ENCODE results near the gene ADCY7.
A peak's percentile ranks its signal among the peaks of the same experiment; 100 is the strongest.

Gene ADCY7

DNA sequence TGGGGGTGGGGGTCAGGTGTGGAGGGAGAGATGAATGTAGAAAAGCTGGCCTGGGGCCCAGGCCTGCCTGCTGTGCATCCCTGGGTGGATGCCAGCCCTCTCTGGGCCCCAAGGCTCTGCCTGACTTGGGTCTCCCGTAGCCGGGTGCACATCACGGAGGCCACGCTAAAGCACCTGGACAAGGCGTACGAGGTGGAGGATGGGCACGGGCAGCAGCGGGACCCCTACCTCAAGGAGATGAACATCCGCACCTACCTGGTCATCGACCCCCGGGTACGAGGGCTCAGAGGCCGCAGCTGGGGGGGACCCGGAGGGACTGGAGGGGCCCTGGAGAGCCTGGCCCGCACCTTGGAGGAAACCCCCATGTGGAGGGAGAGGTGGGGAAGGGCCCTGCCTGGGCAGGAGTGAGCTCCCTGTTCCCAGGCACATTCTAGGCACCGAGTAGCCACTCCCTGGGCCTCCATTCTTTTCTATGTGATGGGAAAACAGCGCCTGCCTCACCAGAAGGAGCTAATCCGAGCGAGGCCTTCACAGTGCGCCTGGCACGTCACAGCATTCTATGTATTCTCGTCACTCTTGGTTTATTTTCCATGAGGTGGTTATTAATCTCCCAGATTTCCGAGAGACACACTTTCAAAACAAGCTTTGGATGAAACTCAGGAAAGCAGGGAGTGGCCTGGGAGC, 34.7 kb downstream of the ADCY7 start:
- no peak for DNase-seq

DNA sequence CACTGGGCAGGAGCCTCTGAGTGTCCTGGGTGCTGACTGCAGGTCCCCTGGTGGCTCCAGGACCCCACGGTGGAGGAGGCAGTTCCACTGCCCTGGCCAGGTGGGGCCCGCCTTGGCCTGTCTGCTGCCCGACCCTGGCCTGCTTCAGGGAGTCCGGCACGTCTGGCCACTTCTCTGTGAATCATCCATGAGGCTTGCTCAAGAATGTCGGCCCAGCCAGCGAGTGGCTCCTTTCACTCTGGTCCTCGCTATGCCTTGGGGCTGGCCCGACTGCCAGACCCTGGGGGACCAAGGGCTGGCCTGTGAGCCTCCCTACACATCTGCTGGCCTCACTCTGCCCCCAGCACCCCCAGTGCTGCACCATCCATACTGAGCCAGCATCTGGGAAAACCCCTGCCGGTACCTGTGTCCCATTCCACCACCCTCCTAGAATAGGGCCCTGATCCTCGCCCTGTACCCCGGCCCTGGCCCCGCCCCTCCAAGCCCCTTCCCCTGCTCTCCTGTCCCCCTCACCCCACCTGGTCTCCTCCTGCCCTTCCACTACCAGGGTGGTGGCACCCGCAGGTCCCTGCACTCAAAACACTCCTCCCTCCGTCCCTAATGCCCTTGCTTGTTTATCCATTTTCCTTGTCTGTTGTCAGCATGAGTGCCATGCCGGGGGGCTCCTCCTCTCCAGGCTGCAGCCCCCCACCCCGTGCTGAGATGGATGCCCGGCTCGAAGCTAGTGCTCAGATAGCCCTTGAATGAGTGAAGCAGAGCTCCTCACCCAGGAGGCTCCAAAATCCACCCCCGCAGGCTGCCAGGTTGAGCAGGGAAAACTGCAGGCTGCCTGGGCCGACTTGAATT, 35.5 kb downstream of the ADCY7 start:
- DNase-seq: no peak

DNA sequence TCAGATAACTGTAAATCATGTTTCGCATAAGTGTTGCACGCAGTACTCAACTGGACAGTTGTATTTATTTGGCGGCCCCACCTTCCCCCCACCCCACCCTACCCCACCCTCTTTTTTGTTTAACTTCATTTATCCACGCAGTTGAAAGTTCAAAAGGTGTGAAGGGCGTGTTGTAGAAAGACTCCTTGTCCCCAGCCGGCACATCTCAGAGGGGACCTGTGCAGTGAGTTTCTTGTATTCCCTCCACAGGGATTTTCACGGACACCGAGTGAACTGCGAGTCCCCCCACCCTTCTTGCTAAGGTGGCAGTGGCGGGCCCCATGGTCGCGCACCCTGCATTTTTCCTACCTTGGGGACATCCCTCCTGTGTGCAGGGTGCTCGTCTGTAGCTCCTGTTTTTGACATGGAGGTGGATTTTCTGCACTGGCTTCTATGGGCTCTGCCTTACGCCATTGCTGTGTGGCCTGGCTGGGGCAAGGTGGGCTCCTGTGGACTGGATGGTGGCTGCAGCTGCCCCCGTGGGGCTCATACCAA, 36.2 kb downstream of the ADCY7 start:
- peak in 1 of 3 experiments; percentile 33 for DNase-seq

DNA sequence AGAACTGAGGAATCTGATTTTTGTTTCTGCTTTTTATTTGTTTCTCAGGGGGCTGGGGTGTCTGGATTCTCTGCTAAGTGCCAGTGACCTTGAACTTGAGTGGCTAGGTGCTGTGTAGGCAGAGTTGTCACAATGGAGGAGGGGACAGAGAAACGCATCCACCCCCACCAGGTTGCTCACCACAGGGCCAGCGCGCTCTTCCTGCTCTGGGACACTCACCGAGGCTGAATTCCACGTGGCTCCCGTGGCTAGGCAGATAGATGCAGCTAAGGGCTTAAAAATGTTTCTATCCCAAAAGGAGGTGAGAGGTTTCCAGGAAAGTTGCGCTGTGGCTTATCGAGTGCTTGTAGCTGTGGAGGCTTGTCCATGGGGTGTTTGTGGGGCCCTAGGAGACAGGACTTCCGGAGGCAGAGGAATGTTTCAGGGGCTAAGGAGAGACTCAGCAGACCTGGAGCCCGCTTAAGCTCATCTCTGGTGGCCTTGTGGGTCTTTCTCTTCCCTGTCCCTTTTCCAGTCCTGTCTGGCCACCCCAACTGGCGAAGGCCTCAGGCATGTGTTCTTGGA, 36.8 kb downstream of the ADCY7 start:
- DNase-seq: no peak

DNA sequence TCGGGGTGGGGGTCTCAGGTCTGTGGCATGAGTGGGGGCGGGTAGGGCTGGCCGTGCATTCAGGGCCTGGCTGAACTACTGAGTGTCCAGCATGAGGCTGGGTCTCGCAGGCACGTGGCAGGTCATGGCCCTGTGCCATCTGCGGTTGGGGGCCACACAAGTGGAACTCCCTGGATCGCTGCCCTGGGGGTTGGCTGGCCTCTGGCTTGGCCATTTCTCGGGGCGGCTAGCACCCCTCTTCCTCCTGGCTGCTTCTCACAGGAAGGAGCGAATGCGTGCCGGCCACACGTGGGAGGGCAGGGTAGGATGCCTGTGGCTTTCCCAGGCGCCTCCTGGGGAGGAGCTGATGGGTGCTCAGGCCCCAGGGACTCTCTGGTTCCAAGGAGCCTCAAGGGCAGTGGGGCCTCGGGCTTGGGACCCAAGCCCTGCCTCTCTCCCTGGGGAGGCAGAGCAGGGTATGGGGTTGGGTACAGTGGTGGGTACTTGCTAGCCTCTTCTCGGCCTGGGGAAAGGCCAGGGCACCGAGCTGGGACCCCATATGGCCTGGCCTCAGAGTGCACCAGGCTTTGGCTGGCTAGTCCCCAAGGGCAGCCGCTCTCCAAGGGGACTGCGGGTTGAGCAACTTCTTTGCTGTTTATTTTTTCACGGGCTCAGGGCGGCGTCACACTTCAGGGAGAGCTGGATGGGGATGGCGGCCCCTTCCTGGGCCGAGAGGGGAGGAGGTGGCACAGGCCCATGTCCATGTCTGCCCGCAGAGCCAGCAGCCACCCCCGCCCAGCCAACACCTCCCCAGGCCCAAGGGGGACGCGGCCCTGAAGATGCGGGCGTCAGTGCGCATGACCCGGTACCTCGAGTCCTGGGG, 37.5 kb downstream of the ADCY7 start:
- no peak for DNase-seq

DNA sequence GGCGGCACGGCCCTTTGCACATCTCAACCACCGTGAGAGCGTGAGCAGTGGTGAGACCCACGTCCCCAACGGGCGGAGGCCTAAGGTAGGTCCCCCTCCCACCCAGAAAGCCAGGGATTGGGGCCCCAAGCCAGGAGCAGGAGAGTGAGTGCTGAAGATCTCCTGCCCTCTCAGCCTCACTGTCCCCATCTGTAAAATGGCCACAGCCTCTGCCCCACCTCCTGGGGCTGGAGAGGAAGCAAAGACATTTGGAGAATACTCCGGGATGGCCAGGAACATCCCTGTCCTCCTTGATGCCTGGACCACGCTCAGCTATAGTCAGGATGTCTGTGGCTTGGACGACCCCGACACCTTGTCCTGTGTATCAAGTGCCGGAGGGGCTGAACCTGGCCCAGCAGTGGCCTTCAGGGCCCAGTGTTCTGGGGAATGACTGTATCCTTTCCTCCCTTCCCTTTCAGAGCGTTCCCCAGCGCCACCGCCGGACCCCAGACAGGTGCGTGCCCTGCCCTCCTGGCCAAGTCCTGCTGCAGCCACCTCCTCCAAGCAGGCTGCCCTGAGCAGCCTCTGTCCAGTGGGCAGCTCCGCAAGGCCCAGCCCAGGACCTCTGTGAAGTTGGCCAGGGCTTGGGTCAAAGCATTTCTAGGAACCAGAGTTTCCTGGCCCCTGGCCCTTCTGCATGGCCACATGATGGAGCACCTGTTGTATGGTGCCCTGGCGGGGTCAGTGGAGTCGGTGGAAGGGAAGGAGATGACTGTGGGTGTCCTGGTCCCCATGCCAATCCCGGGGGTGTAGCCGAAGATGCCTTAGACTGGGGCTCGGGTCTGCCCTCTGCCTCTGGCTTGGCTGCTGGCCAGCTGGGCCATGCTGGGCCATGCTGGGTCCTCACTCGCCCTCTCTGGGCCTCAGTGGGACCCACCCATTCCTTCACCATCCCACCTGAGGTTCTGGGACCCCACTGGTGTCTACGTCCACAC, 38.4 kb downstream of the ADCY7 start:
- no peak for DNase-seq

DNA sequence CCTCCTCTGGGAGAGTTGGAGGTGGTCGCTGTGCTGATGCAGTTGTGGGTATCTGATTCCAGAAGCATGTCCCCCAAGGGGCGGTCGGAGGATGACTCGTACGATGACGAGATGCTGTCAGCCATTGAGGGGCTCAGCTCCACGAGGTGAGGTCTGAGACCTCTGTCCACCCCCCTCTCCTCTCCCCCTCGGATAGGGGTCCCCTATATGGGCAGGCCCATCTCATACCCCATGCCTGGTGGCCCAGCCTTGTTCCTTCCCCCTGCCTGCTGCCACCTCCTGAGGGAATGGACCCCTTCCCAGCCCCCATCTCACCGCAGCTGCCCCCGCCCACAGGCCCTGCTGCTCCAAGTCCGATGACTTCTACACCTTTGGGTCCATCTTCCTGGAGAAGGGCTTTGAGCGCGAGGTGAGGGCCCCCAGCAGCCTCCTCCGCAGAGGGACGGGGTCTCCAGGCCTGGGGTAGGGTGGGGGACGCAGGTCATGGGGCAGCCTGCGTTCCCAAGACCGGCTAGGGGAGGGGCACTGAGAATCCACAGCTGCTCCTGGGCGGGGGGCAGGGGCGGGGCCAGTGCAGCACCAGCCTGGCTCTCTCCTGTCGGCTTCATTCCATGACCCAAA, 39.2 kb downstream of the ADCY7 start:
- DNase-seq: no peak

DNA sequence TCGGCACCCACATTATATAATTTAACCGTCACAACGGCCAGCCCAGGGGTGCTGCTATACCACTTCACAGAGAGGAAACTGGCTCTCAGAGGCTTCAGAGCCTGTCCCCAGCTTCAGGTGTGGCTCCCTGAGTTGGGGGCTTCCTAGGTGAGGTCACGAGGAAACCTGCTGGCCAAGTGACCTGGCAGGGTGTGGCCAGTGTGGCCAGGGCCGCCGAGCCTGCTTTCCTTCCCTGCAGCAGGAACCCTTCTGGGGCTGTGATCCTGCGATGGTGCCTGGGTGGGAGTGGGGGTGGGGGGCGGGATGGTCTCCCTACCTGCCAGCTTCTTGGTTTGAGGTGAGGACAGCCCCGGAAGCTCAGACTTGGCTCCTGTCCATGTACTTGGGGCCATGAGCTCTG, 39.9 kb downstream of the ADCY7 start:
- no peak for DNase-seq

DNA sequence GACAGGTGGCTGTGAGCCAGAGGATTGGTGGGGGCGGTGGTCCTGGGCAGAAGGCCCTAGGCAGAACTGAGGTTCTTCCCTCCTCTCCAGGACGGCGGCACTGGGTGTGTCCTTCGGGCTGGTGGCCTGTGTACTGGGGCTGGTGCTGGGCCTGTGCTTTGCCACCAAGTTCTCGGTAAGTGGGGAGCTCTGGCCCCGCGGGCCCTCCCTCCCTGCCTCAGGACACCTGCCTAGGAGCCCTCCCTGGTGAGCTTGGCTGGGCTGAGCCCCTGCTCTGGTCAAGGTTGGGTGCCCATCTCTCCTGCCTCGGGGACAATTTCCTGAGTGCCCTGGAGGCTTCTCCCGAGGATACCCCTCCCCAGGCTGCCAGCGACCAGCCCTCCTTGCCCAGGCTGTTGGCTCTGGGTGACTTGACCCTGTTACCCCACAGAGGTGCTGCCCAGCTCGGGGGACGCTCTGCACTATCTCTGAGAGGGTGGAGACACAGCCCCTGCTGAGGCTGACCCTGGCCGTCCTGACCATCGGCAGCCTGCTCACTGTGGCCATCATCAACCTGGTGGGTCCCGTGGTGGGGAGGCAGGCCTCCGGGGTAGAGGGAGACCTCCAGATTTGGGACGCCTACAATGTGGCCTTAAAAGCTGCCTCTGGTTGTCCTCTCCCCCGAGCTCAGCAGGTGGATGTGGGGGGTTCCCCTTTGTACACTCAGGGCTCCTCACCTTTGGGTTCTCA, 42.0 kb downstream of the ADCY7 start:
- no peak for DNase-seq

DNA sequence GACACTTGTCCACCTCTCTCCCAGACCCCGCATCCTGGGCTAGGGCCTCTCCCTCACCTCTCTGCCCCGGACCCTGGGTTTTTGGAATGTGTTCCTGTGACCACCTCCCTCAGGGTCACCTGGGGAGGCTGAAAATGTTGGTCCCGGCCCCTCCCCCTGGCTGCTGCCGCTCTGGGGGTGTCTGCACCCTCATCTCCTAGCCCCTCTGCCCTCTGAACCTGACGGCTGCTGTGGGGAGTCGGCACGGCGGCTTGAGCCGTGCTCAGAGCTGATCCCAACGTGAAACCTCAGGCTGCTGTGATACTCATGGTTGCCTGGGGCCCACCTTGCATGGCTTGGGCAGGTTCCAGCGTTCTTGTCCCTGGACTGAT, 42.8 kb downstream of the ADCY7 start:
- DNase-seq: no peak

DNA sequence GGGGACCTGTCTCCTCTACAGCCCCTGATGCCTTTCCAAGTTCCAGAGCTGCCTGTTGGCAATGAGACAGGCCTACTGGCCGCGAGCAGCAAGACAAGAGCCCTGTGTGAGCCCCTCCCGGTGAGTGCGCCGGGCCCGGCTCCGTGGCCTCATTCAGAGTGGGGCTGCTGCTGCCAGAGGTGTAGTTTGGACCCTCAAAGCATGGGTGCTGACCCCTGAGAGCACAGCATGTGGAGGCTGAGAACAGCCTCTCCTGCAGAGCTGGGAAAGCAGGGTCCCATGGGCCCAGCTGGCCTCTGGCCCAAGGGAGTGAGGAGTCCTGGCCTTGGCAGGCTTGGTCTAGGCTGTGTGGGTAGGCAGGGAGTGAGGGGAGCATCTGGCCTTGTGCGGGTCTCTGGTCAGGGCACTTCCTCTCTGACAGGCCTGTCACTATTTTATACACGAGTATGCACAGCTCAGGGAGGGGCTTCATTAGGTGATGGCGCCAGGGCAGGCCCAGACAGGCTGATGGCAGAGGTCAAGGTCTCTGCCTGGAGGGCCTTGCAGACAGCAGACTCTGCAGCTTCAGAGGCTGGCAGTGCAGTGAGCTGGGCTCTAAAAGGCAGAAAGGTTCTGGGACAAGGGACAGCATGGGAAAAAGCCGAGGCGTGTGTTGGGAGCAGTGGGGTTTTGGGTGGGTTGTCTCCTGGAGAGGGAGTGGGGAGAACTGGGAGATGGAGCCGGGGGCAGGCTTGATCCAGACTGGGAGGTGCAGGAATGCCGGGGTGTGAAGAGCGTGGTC, 43.4 kb downstream of the ADCY7 start:
- DNase-seq: peak in 1 of 3 experiments; percentile 37

DNA sequence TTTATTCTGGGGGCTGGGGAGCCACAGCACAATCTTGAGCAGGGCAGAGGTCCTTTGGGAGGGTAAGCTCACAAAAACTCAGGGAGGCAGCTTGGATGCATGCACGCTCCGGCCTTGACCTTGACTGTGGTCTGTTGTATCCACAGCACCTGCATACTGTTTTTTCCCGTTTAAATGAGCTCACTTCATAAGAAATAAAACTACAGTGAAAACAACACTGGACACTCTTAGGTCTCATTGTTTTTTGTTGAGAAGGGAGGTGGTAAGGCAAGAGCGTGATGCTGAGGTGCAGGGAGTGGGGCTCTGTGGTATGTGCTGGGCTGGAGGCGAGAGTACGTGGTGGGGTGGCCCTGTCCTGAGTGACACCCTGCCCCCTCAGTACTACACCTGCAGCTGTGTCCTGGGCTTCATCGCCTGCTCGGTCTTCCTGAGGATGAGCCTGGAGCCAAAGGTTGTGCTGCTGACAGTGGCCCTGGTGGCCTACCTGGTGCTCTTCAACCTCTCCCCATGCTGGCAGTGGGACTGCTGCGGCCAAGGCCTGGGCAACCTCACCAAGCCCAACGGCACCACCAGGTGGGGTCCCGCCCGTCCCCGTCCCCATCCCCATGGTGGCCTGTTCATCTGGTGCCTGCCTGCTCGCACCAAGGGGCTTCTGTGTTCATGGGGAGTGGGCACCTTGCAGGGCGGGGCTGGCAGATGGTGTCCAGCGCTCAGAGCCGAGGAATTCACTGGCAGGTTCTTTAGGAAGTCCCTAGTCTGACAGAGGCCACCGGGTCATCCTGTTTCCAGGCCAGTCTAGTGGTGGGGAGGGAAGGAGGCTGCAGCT, 44.2 kb downstream of the ADCY7 start:
- no peak for DNase-seq

DNA sequence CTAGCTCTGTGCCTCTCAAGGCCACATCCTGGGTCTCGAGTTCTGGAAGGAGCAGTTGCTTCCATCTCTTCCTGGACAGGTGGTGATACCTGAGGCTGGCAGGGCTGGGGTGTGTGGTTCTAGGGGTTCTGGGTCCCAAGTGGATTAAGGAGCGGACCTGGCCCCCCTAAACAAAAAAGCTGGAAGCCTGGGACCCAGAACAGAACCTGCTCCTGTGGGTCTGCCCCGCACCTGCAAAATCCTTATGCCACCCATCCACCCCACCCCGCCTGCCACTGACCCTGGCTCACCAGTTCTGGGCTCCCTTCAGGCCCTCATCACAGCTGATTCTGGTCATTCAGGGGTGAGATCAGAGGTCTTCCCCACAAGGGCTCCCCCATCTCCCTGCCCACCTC, 44.8 kb downstream of the ADCY7 start:
- no peak for DNase-seq

DNA sequence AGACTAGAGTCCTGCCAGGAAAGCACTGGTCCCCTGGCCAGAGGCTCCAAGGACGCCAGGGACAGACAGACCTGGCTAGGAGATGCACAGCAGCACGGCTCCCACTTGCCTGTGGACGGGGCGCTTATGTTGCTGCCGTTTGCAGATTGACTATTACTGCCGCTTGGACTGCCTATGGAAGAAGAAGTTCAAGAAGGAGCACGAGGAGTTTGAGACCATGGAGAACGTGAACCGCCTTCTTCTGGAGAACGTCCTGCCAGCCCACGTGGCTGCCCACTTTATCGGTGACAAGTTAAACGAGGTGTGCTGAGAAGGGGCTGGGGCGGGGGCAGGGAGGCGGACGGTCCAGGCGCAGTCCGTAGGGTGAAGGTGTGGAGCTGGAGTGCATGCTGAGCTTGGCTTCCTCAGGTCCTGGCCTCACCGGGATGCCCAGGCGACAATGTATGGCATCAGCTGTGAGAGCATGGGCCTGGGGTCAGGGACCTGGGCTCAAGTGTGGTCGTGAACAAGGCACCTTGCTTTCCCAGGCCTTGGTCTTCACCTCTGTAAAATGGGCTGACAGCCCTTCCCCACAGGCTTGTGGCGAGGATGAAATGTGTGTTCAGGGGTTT, 45.6 kb downstream of the ADCY7 start:
- no peak for DNase-seq

DNA sequence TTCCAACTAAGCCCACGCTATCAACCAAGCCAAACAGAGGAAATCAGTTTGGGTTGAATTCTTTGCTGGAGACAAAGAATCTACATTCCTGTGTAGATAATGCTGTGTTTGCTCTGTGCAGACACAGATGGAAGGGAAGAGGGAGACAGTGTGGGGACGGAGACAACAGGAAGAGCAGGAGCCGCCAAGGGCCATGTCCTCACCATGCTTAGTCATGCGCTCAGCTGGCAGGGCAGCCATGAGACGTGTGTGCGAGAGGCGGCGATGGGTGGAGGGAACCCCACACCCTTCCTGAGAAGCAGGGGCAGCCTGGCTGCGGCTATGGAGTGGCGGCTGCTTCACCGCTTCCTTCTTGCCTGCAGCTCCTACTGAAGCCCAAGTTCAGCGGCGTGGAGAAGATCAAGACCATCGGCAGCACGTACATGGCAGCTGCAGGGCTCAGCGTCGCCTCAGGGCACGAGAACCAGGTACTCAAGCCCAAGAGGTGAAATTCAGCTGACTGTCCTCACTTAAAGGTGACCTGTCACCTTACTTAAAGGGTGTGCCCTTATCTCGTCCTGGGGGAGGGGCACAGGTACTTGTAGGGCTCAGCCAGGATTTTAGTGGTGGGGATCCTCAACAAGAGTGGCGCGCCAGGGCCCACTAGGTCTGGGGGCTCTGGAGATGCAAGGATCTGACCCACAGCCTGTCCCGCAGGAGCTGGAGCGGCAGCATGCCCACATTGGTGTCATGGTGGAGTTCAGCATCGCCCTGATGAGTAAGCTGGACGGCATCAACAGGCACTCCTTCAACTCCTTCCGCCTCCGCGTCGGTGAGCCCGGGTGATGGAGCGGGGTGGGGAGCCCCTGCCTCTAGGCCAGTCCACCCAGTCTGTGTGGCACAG, 47.5 kb downstream of the ADCY7 start:
- no peak for DNase-seq

DNA sequence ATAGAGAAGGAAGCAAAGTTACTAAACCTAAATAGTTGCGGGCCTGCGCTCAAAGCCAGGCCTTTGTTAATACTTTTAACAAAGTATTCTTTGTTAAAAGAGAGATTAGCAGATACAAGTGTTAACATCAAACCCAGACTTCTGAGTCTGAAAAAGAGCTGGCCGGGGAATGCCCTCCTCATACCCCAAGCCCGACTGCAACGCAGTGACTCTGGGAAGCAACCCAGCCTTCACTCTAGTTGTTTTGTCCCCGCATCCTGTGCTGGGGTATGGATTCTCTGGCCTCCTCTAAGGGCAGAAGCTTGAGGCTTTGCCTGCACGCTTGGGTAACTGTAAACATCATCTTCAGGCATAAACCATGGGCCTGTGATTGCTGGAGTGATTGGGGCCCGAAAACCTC, 48.3 kb downstream of the ADCY7 start:
- DNase-seq: no peak

DNA sequence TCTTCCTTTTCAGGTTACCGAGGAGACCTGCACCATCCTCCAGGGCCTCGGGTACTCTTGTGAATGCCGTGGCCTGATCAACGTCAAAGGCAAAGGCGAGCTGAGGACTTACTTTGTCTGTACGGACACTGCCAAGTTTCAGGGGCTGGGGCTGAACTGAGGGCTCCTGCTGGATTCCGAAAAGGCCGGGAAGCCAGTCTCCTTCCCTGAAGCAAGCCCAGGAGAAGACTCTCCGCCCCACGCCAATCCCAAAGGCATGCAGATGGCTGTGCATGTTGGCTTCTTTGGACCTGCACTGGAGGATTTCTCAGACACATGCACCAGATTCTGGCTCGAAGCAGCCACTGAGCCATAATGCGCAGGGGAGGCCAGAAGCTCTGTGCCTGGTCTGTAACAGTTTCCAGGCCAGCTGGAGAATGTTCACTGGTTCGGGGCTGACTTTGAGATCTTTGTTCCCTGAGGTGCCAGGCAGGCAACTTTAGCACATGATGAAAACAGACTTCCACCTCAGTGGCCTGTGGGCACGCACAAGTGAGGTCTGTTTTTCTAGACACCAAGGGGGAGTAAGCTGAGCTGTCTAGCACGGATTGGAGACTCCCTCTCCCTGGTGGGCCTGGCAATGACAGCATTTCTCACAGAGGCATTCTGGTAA, 49.1 kb downstream of the ADCY7 start:
- DNase-seq: no peak

All from NCI-H1417 (cell line).